Vagina (tissue), 2 donors: Measurements from ENCODE around the gene FBXO38.

Source experiments
- POLR2A ChIP-seq, 2 donors: fragments of 450-650 bp; IDR thresholded peaks; one replicate each; pipeline ENCODE4 v1.6.1; 2017; ENCODE audit warnings: antibody characterized with exemption in 2 of 2, mild to moderate bottlenecking in 2 of 2, moderate library complexity in 2 of 2
- TF ChIP-seq, protein P1 (sequence below), 3 experiments: fragments of 450-650 bp in 2 of 3; fragments of 200-600 bp in 1 of 3; sonication (generic) in 1 of 3; IDR thresholded peaks; one replicate each; pipeline ENCODE4 v1.5.1; 2017 to 2019; ENCODE audit warnings: antibody characterized with exemption in 3 of 3, mild to moderate bottlenecking in 2 of 3, moderate library complexity in 2 of 3

DNA sequence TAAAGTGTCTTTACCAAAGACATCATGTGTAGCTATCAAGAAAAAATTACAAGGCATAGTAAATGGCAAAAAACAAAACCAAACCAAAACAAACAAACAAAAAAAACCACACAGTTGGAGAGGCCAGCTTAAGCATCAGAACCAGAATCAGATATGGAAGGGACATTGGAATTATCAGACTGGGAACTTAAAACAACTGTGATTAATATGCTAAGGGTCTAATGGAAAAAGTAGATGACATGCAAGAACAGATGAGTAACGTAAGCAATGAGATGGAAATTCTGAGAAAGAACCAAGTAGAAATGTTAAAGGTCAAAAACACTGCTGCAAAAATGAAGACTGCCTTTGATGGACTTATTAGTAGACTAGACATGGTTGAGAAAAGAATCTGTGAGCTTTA is 75.9 kb downstream of the FBXO38 start:
- TF ChIP-seq POLR2A (IDR thresholded peaks at IDR 0.05) = no peak
- TF ChIP-seq, protein P1, sequence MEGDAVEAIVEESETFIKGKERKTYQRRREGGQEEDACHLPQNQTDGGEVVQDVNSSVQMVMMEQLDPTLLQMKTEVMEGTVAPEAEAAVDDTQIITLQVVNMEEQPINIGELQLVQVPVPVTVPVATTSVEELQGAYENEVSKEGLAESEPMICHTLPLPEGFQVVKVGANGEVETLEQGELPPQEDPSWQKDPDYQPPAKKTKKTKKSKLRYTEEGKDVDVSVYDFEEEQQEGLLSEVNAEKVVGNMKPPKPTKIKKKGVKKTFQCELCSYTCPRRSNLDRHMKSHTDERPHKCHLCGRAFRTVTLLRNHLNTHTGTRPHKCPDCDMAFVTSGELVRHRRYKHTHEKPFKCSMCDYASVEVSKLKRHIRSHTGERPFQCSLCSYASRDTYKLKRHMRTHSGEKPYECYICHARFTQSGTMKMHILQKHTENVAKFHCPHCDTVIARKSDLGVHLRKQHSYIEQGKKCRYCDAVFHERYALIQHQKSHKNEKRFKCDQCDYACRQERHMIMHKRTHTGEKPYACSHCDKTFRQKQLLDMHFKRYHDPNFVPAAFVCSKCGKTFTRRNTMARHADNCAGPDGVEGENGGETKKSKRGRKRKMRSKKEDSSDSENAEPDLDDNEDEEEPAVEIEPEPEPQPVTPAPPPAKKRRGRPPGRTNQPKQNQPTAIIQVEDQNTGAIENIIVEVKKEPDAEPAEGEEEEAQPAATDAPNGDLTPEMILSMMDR (IDR thresholded peaks at IDR 0.05) = no peak
